ENCODE results near the gene PRSS36.
"Not testable (repeated sequence)": the region's sequence is repeated elsewhere in the genome, so short reads cannot be mapped to it uniquely, and the experiment has no call there.

The PRSS36 gene

DNA sequence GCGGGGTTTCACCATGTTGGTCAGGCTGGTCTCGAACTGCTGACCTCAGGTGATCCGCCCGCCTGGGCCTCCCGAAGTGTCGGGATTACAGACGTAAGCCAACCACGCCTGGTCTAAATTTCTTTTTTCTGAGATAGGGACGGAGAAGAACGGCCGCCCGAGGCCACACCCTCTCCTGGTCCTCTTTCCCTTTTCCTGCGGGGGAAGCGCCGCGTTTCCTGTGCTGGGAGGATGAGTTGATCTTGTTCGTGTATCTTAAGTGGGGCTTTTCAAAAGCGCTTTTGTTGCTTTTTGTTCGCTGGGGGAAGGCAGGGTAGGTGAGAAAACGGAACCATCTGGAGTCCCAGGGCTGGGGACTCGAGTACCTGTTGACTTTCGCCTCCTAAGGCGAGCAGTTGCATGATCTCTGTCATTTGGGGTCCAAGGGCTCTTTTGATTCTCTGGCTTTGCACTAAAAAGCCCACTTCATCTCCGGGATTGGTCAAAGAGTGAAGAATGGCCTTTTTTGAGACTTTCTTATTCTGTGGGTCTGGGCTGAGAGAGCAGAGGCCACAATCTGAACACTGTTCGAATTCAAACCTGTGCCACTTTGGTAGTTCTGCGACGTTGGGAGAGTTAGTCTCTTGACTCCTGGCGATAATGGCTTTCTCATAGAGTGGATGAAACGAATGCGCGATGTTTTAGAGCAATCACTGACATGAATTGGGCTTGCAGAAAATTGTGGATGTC, 31.4 kb upstream of the PRSS36 start:
- peaks cover 16% of the 10 kb centered on the region for H3K36me3 ChIP-seq (ENCODE audit: control insufficient read depth, insufficient read depth, low read length)
- peak overlapping the region; percentile 92 for H3K4me3 ChIP-seq (replicated peaks; ENCODE audit: low read depth, low read length)
- H3K27me3 ChIP-seq (replicated peaks; ENCODE audit: control insufficient read depth, insufficient read depth, low read length), result no peaks in the 10 kb centered on the region
- peak; percentile 41 for DNase-seq (ENCODE audit: extremely low read depth, insufficient read length)
- TF ChIP-seq, protein P1, sequence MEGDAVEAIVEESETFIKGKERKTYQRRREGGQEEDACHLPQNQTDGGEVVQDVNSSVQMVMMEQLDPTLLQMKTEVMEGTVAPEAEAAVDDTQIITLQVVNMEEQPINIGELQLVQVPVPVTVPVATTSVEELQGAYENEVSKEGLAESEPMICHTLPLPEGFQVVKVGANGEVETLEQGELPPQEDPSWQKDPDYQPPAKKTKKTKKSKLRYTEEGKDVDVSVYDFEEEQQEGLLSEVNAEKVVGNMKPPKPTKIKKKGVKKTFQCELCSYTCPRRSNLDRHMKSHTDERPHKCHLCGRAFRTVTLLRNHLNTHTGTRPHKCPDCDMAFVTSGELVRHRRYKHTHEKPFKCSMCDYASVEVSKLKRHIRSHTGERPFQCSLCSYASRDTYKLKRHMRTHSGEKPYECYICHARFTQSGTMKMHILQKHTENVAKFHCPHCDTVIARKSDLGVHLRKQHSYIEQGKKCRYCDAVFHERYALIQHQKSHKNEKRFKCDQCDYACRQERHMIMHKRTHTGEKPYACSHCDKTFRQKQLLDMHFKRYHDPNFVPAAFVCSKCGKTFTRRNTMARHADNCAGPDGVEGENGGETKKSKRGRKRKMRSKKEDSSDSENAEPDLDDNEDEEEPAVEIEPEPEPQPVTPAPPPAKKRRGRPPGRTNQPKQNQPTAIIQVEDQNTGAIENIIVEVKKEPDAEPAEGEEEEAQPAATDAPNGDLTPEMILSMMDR (IDR thresholded peaks at IDR 0.05; ENCODE audit: insufficient read depth, low read length, poor library complexity, severe bottlenecking), result no peak

DNA sequence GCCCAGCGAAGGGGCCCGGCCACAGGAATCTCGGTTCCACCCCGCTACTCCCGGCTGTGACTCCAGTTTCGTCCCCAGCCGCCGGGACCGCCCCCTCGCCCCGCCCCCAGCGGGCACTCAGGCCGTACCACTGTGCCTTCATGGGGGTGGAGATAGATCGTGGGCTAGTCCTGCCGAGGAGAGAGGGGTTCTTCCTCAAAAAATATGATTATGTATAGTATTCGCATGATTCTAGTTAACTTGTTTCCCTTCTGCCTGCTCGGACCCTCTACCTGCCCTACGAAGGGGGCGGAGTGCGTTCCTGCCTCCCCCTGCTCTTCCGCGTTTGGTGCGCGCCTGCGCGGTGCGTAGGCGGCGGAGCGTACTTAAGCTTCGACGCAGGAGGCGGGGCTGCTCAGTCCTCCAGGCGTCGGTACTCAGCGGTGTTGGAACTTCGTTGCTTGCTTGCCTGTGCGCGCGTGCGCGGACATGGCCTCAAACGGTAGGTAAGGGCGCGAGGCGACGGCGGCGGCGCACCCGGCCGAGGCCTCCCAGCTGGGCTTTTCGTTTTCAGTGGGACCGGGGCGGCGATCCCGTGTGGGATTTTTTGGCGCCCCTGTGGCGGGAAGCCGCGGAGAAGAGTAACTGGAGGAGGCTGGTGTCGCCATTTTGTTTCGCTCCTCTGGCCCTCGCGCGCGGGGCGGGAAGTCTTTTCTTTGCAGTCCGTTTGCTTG, 30.0 kb upstream of the PRSS36 start, which contains the start of gene FUS:
TSS of gene FUS (plus strand) at position 393 of the 713 bp plus-strand sequence. CDS start at position 469, 76 bp downstream.
- peak within 1 kb of the TSS; percentile 92 for H3K4me3 ChIP-seq (replicated peaks; ENCODE audit: low read depth, low read length)
- DNase-seq (ENCODE audit: extremely low read depth, insufficient read length), result peak; percentile 92
- TF ChIP-seq, protein P1 (IDR thresholded peaks at IDR 0.05; ENCODE audit: insufficient read depth, low read length, poor library complexity, severe bottlenecking), result no peak
- peaks cover 11% of the 10 kb centered on the region for H3K36me3 ChIP-seq (ENCODE audit: control insufficient read depth, insufficient read depth, low read length)
- no peaks in the 10 kb centered on the region for H3K27me3 ChIP-seq (replicated peaks; ENCODE audit: control insufficient read depth, insufficient read depth, low read length)

DNA sequence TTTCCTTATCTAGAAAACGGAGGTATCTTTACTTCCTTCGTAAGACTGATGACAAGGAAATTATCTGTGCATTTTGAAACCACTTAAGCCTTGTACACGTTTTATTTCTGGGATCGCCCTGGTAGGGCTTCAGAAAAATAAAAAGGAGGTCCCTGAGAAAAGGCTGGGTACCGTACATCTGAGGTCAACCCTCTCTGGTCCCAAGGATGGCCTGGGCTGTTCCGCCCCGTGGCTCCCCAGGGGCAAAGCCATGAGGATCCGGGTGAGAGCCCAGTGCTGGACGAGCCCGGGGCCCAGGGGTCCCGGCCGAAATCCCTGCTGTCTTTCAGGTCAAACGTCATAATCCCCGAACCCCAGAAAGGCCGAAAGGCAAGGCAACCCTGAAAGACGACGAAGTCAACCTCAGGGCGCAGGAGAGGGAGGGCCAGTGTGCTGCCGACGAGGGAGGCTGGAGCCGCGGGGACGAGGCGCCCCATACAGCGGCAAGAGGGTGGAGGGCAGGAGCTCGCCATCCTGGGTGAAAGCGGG, 29.4 kb upstream of the PRSS36 start:
- DNase-seq (ENCODE audit: extremely low read depth, insufficient read length), result no peak
- TF ChIP-seq, protein P1 (IDR thresholded peaks at IDR 0.05; ENCODE audit: insufficient read depth, low read length, poor library complexity, severe bottlenecking), result no peak
- H3K27me3 ChIP-seq (replicated peaks; ENCODE audit: control insufficient read depth, insufficient read depth, low read length), result no peaks in the 10 kb centered on the region
- peak overlapping the region; percentile 59 for H3K4me3 ChIP-seq (replicated peaks; ENCODE audit: low read depth, low read length)
- H3K36me3 ChIP-seq (ENCODE audit: control insufficient read depth, insufficient read depth, low read length), result peaks cover 10% of the 10 kb centered on the region

DNA sequence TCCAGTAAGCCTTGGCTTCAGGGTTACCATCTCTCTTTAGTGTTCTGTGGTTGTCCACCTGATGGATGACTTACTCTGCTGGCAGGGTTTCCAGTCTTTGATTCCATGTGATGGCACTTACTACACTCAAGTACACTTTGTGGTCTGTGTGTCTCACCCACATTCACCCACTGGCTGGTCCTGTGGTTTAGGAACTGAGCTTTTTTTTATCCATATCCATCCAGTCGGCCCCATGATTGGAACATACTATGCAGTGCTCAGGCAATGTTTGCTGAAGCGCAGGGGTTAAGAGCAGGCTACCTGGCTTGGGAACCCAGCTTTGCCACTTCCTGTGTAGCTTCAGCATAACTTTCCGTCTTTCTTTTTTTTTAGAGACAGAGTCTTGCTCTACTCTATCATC, 27.3 kb upstream of the PRSS36 start:
- TF ChIP-seq, protein P1 (IDR thresholded peaks at IDR 0.05; ENCODE audit: insufficient read depth, low read length, poor library complexity, severe bottlenecking), result no peak
- Histone ChIP-seq H3K27me3 (replicated peaks; ENCODE audit: control insufficient read depth, insufficient read depth, low read length) (no peaks in the 10 kb centered on the region), H3K36me3 (ENCODE audit: control insufficient read depth, insufficient read depth, low read length) (no peaks in the 10 kb centered on the region; the same call in 1 of the 2 replicates), H3K4me3 (replicated peaks; ENCODE audit: low read depth, low read length) (no peak overlapping the region)
- DNase-seq (ENCODE audit: extremely low read depth, insufficient read length), result no peak

DNA sequence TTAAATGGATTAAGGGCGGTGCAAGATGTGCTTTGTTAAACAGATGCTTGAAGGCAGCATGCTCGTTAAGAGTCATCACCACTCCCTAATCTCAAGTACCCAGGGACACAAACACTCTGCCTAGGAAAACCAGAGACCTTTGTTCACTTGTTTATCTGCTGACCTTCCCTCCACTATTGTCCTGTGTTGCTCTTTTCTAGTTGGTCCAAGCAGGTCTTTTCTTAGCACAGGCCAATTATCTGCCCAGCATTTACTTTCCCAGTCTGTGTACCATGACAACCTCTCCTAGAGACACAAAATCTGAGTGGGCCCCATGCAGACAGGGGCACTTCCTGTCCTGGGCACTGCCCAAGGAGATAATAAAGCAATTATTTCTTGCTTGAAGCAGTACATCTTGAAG, 20.2 kb upstream of the PRSS36 start:
- not testable (repeated sequence) for H3K36me3 ChIP-seq (ENCODE audit: control insufficient read depth, insufficient read depth, low read length); H3K27me3 ChIP-seq (replicated peaks; ENCODE audit: control insufficient read depth, insufficient read depth, low read length); DNase-seq (ENCODE audit: extremely low read depth, insufficient read length)

DNA sequence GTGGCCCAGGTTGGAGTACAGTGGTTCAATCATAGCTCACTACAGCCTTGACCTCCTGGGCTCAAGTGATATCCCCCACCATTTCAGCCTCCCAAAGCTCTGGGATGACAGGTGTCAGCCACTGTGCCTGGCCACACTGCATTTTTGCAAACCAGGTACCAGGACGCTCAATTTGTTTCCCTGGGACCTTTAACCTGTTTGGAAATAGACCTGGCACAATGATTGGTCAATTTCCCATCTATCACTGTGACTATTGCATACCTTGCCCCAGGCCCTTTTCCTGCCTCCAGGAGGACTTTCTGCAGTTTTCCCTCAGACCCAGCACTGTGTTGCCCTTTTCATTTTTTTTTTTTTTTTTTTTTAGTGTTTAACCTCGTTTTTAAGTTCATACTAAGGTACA, 19.0 kb upstream of the PRSS36 start:
- no peak for DNase-seq (ENCODE audit: extremely low read depth, insufficient read length)
- H3K27me3 ChIP-seq (replicated peaks; ENCODE audit: control insufficient read depth, insufficient read depth, low read length), result no peaks in the 10 kb centered on the region
- H3K36me3 ChIP-seq (ENCODE audit: control insufficient read depth, insufficient read depth, low read length), result no peaks in the 10 kb centered on the region
- TF ChIP-seq, protein P1 (IDR thresholded peaks at IDR 0.05; ENCODE audit: insufficient read depth, low read length, poor library complexity, severe bottlenecking), result no peak
- H3K4me3 ChIP-seq (replicated peaks; ENCODE audit: low read depth, low read length), result no peak overlapping the region

More for the DNA sequence above, 20.2 kb upstream of the PRSS36 start:
- not testable (repeated sequence) for H3K4me3 ChIP-seq (replicated peaks; ENCODE audit: low read depth, low read length)

Measured in GM06990 (cell line).